ENCODE measurements around the gene KCNA10. TPM values are rescaled to one million over a fixed set of nuclear protein-coding genes. Genes with fewer than 3 reads are reported as not detected.

KCNA10 gene
- total RNA-seq, 1 donor from 2014 or later, result not detected

GRCh38 chr1:110502402-110503151 lies 16.4 kb downstream of the KCNA10 start:
- intact Hi-C loops (cut with micrococcal nuclease), result no loop called here

- intact Hi-C loops (cut with micrococcal nuclease), result no loop called here
Observed at GRCh38 chr1:110501488-110502132, 17.4 kb downstream of the KCNA10 start.

- intact Hi-C loops (cut with micrococcal nuclease), result no loop called here
Observed at GRCh38 chr1:110498270-110498669, 20.7 kb downstream of the KCNA10 start.

GRCh38 chr1:110495926-110496600 lies 22.9 kb downstream of the KCNA10 start:
- intact Hi-C loops (cut with micrococcal nuclease), result loop anchor here (1.0 to 2.0 kb wide), 7 partner anchors 36 to 443 kb away; partner anchors contain the start of gene RBM15

- intact Hi-C loops (cut with micrococcal nuclease), result no loop called here
Observed at GRCh38 chr1:110494522-110495406, 24.2 kb downstream of the KCNA10 start.

- intact Hi-C loops (cut with micrococcal nuclease), result no loop called here
Observed at GRCh38 chr1:110494036-110494435, 24.9 kb downstream of the KCNA10 start.

- intact Hi-C loops (cut with micrococcal nuclease), result no loop called here
Observed at GRCh38 chr1:110493059-110493699, 25.8 kb downstream of the KCNA10 start.

- intact Hi-C loops (cut with micrococcal nuclease), result no loop called here
Observed at GRCh38 chr1:110492573-110492972, 26.4 kb downstream of the KCNA10 start.

- intact Hi-C loops (cut with micrococcal nuclease), result no loop called here
Observed at GRCh38 chr1:110490791-110491451, 28.1 kb downstream of the KCNA10 start.

- intact Hi-C loops (cut with micrococcal nuclease), result no loop called here
Observed at GRCh38 chr1:110489973-110490542, 28.9 kb downstream of the KCNA10 start.

- intact Hi-C loops (cut with micrococcal nuclease), result no loop called here
Observed at GRCh38 chr1:110489406-110489805, 29.6 kb downstream of the KCNA10 start.

GRCh38 chr1:110488867-110489266 lies 30.1 kb downstream of the KCNA10 start:
- intact Hi-C loops (cut with micrococcal nuclease), result no loop called here

- intact Hi-C loops (cut with micrococcal nuclease), result no loop called here
Observed at GRCh38 chr1:110488161-110488560, 30.8 kb downstream of the KCNA10 start.

GRCh38 chr1:110487726-110488125 lies 31.2 kb downstream of the KCNA10 start:
- intact Hi-C loops (cut with micrococcal nuclease), result no loop called here

- intact Hi-C loops (cut with micrococcal nuclease), result no loop called here
Observed at GRCh38 chr1:110485725-110486124, 33.2 kb downstream of the KCNA10 start.

- intact Hi-C loops (cut with micrococcal nuclease), result no loop called here
Observed at GRCh38 chr1:110484801-110485200, 34.2 kb downstream of the KCNA10 start.

- intact Hi-C loops (cut with micrococcal nuclease), result no loop called here
Observed at GRCh38 chr1:110483308-110483685, 35.7 kb downstream of the KCNA10 start.

- intact Hi-C loops (cut with micrococcal nuclease), result no loop called here
Observed at GRCh38 chr1:110482662-110483307, 36.2 kb downstream of the KCNA10 start.

- intact Hi-C loops (cut with micrococcal nuclease), result no loop called here
Observed at GRCh38 chr1:110481968-110482623, 36.9 kb downstream of the KCNA10 start.

Measured in T-helper 1 cell treated with Interleukin-12 subunit alpha and Interleukin-12 subunit beta and Interleukin-4 antibody, amounts not matched to agents 30 ng/mL and 1 ng/mL, for 36 hours (primary cell).